Measurements from ENCODE around the gene LRRC43.

The LRRC43 gene

GRCh38 chr12:122226366-122227125, 43.6 kb downstream of the LRRC43 start:
- TF ChIP-seq TCF12 (IDR thresholded peaks at IDR 0.05; ENCODE audit: low read depth) (peak; percentile 51; the same call in 1 of the 2 replicates), EP300 (IDR thresholded peaks at IDR 0.05; ENCODE audit: borderline replicate concordance) (no peak), MAX (IDR thresholded peaks at IDR 0.05) (peak; percentile 100), EGR1 (IDR thresholded peaks at IDR 0.05) (no peak), TEAD4 (IDR thresholded peaks at IDR 0.05) (no peak; the same call in none of the 2 replicates), RAD21 (IDR thresholded peaks at IDR 0.05; ENCODE audit: low read depth) (no peak), CEBPB (IDR thresholded peaks at IDR 0.05) (no peak), TAF1 (IDR thresholded peaks at IDR 0.05; ENCODE audit: low read depth) (no peak), ZBTB7A (IDR thresholded peaks at IDR 0.05; ENCODE audit: low read depth) (no peak), FOXM1 (IDR thresholded peaks at IDR 0.05; ENCODE audit: borderline replicate concordance, low read depth) (no peak), NFIC (IDR thresholded peaks at IDR 0.05) (no peak), CREB1 (IDR thresholded peaks at IDR 0.05; ENCODE audit: low read depth) (no peak), YY1 (IDR thresholded peaks at IDR 0.05; ENCODE audit: low read depth) (0 out of 2 replicates have a peak, but pooled peaks have one; percentile 31)
- TF ChIP-seq, protein P1, sequence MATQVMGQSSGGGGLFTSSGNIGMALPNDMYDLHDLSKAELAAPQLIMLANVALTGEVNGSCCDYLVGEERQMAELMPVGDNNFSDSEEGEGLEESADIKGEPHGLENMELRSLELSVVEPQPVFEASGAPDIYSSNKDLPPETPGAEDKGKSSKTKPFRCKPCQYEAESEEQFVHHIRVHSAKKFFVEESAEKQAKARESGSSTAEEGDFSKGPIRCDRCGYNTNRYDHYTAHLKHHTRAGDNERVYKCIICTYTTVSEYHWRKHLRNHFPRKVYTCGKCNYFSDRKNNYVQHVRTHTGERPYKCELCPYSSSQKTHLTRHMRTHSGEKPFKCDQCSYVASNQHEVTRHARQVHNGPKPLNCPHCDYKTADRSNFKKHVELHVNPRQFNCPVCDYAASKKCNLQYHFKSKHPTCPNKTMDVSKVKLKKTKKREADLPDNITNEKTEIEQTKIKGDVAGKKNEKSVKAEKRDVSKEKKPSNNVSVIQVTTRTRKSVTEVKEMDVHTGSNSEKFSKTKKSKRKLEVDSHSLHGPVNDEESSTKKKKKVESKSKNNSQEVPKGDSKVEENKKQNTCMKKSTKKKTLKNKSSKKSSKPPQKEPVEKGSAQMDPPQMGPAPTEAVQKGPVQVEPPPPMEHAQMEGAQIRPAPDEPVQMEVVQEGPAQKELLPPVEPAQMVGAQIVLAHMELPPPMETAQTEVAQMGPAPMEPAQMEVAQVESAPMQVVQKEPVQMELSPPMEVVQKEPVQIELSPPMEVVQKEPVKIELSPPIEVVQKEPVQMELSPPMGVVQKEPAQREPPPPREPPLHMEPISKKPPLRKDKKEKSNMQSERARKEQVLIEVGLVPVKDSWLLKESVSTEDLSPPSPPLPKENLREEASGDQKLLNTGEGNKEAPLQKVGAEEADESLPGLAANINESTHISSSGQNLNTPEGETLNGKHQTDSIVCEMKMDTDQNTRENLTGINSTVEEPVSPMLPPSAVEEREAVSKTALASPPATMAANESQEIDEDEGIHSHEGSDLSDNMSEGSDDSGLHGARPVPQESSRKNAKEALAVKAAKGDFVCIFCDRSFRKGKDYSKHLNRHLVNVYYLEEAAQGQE (IDR thresholded peaks at IDR 0.05; ENCODE audit: low read depth) = peak; percentile 82
- TF ChIP-seq, protein P2, sequence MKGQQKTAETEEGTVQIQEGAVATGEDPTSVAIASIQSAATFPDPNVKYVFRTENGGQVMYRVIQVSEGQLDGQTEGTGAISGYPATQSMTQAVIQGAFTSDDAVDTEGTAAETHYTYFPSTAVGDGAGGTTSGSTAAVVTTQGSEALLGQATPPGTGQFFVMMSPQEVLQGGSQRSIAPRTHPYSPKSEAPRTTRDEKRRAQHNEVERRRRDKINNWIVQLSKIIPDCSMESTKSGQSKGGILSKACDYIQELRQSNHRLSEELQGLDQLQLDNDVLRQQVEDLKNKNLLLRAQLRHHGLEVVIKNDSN (IDR thresholded peaks at IDR 0.05) = peak; percentile 72

GRCh38 chr12:122227341-122227740, 44.4 kb downstream of the LRRC43 start:
- TF ChIP-seq FOXM1 (IDR thresholded peaks at IDR 0.05; ENCODE audit: borderline replicate concordance, low read depth) = no peak
- no peak for TF ChIP-seq EGR1 (IDR thresholded peaks at IDR 0.05)

DNA sequence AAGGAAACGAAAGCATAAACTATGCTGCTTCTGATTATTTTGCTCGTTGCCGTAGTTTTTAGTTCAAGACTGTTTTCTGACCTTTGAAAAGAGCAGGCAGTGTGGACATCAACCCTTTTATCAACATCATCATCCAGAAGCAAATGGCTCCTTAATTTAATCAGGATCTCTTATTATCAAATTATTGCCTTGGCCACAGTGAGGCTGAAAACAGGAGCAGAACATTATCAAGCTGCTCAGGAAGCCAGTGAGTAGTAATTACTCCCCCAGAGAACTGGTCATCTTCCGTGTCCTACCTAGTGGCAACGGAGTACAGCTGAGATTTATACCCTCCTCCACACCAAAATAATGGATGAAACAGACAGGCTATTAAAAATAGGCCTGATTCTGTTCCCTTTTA, 45.2 kb downstream of the LRRC43 start:
- TF ChIP-seq EGR1 (IDR thresholded peaks at IDR 0.05) (no peak), CREB1 (IDR thresholded peaks at IDR 0.05; ENCODE audit: low read depth) (no peak), MAX (IDR thresholded peaks at IDR 0.05) (no peak), TAF1 (IDR thresholded peaks at IDR 0.05; ENCODE audit: low read depth) (no peak), YY1 (IDR thresholded peaks at IDR 0.05; ENCODE audit: low read depth) (no peak), TCF12 (IDR thresholded peaks at IDR 0.05; ENCODE audit: low read depth) (no peak), FOXM1 (IDR thresholded peaks at IDR 0.05; ENCODE audit: borderline replicate concordance, low read depth) (no peak), EP300 (IDR thresholded peaks at IDR 0.05; ENCODE audit: borderline replicate concordance) (no peak)
- TF ChIP-seq, protein P2 (IDR thresholded peaks at IDR 0.05) = no peak
- TF ChIP-seq, protein P1 (IDR thresholded peaks at IDR 0.05; ENCODE audit: low read depth) = no peak

GRCh38 chr12:122230798-122231197, 47.9 kb downstream of the LRRC43 start:
- no peak for TF ChIP-seq ZBTB7A (IDR thresholded peaks at IDR 0.05; ENCODE audit: low read depth)
- no peak for TF ChIP-seq TEAD4 (IDR thresholded peaks at IDR 0.05)
- no peak for TF ChIP-seq RAD21 (IDR thresholded peaks at IDR 0.05; ENCODE audit: low read depth)
- TF ChIP-seq EP300 (IDR thresholded peaks at IDR 0.05; ENCODE audit: borderline replicate concordance) = no peak
- no peak for TF ChIP-seq CREB1 (IDR thresholded peaks at IDR 0.05; ENCODE audit: low read depth)
- TF ChIP-seq NFIC (IDR thresholded peaks at IDR 0.05) = no peak
- no peak for TF ChIP-seq TAF1 (IDR thresholded peaks at IDR 0.05; ENCODE audit: low read depth)
- no peak for TF ChIP-seq FOXM1 (IDR thresholded peaks at IDR 0.05; ENCODE audit: borderline replicate concordance, low read depth)
- no peak for TF ChIP-seq CEBPB (IDR thresholded peaks at IDR 0.05)
- TF ChIP-seq, protein P1 (IDR thresholded peaks at IDR 0.05; ENCODE audit: low read depth) = no peak
- TF ChIP-seq TCF12 (IDR thresholded peaks at IDR 0.05; ENCODE audit: low read depth) = no peak
- TF ChIP-seq, protein P2 (IDR thresholded peaks at IDR 0.05) = no peak
- TF ChIP-seq EGR1 (IDR thresholded peaks at IDR 0.05) = no peak
- no peak for TF ChIP-seq MAX (IDR thresholded peaks at IDR 0.05)
- no peak for TF ChIP-seq YY1 (IDR thresholded peaks at IDR 0.05; ENCODE audit: low read depth)

All from Ishikawa (cell line).